Endothelial cell of umbilical vein (primary cell): ENCODE results near the gene FXYD4. TPM values are rescaled to one million over a fixed set of nuclear protein-coding genes. Genes with fewer than 3 reads are reported as not detected.

Experiments used
- BruUV-seq: library from RNA; stranded (reverse); fragments of 400-500 nt; replicated peaks from 2 replicates; lab custom pipeline; 2021; lab: Mats Ljungman, UMichigan
- CTCF ChIA-PET: fragments of 300-600, 350-600 bp; sonication (Branson Sonifier 250); formaldehyde crosslinking; loops from one replicate; lab custom pipeline; 2021; ENCODE audit warnings: antibody characterized with exemption, inconsistent platforms; lab: Charles Lee
- POLR2A ChIA-PET: fragments of 300-600, 350-600 bp; sonication (Branson Sonifier 250); formaldehyde crosslinking; loops from one replicate; lab custom pipeline; 2021; ENCODE audit warnings: antibody characterized with exemption, inconsistent platforms; lab: Charles Lee
- DNase-seq: peaks from one replicate; pipeline ENCODE4 v3.0.0-alpha.2; 2011; ENCODE audit warnings: low read depth, low spot score
- FAIRE-seq: peaks from 2 replicates; lab custom pipeline; 2011; peaks lifted over from hg19 to GRCh38; lab: Jason Lieb, UNC
- H2AFZ ChIP-seq: 2 replicates; pipeline ENCODE4 v1.6.0; 2012; ENCODE audit warnings: low read depth, low read length, control low read depth, inconsistent platforms
- H3K27ac ChIP-seq: 2 replicates; pipeline ENCODE4 v1.5.1; 2011; ENCODE audit warnings: low read depth, mild to moderate bottlenecking, control low read depth, low read length, moderate library complexity; ENCODE audit not compliant: insufficient read depth
- H3K27me3 ChIP-seq, 2 experiments: 2 replicates each; pipeline versions ENCODE4 v1.6.0 to v1.6.1; 2011; ENCODE audit warnings: low read length in 2 of 2, mixed read lengths in 1 of 2; ENCODE audit not compliant: control insufficient read depth in 2 of 2, insufficient read depth in 2 of 2
- H3K36me3 ChIP-seq, 2 experiments: 2 replicates in 1 of 2; 3 replicates in 1 of 2; pipeline ENCODE4 v1.5.1; 2011; ENCODE audit warnings: low read length in 2 of 2, mild to moderate bottlenecking in 1 of 2, moderate library complexity in 1 of 2; ENCODE audit not compliant: control insufficient read depth in 2 of 2, insufficient read depth in 2 of 2; ENCODE audit errors: extremely low read depth in 1 of 2
- H3K4me1 ChIP-seq: 3 replicates; pipeline ENCODE4 v1.5.1; 2011; ENCODE audit warnings: mild to moderate bottlenecking, low read length; ENCODE audit not compliant: control insufficient read depth, insufficient read depth; ENCODE audit errors: extremely low read depth
- H3K4me2 ChIP-seq: 2 replicates; pipeline ENCODE4 v1.6.1; 2011; ENCODE audit warnings: low read length, control low read depth, mixed read lengths; ENCODE audit not compliant: insufficient read depth
- H3K4me3 ChIP-seq, 3 experiments: fragments of 200-600 bp in 1 of 3; sonication (generic), shearing (Covaris generic) in 1 of 3; replicated peaks in 1 of 3; 2 replicates each; pipeline ENCODE4 v1.5.1; 2011 to 2016; ENCODE audit warnings: control low read depth in 3 of 3, low read length in 3 of 3, mild to moderate bottlenecking in 2 of 3, inconsistent platforms in 1 of 3, low read depth in 1 of 3, moderate library complexity in 1 of 3; ENCODE audit not compliant: insufficient read depth in 1 of 3
- H3K79me2 ChIP-seq: 2 replicates; pipeline ENCODE4 v1.6.0; 2012; ENCODE audit warnings: low read length, inconsistent platforms; ENCODE audit not compliant: control insufficient read depth, insufficient read depth
- H3K9ac ChIP-seq: replicated peaks from 2 replicates; pipeline ENCODE3; 2011; ENCODE audit warnings: low read length, control low read depth; ENCODE audit not compliant: insufficient read depth; ENCODE audit errors: extremely low read depth
- H3K9me1 ChIP-seq: replicated peaks from 3 replicates; pipeline ENCODE4 v1.6.0; 2011; ENCODE audit warnings: mild to moderate bottlenecking, low read length; ENCODE audit not compliant: control insufficient read depth, insufficient read depth; ENCODE audit errors: extremely low read depth
- H3K9me3 ChIP-seq: replicated peaks from 2 replicates; pipeline ENCODE4 v1.5.1; 2012; ENCODE audit warnings: low read length, inconsistent platforms; ENCODE audit not compliant: control insufficient read depth, insufficient read depth
- H4K20me1 ChIP-seq: replicated peaks from 2 replicates; pipeline ENCODE3; 2011; ENCODE audit warnings: mild to moderate bottlenecking, low read length; ENCODE audit not compliant: control insufficient read depth, insufficient read depth; ENCODE audit errors: extremely low read depth
- CTCF ChIP-seq, 2 donors: IDR thresholded peaks; 1 replicate in 1 of 2; 2 replicates in 1 of 2; pipeline ENCODE4 v1.5.1; 2011; ENCODE audit warnings: low read length in 2 of 2, mild to moderate bottlenecking in 2 of 2, moderate library complexity in 2 of 2, control low read depth in 1 of 2, inconsistent platforms in 1 of 2, low read depth in 1 of 2; ENCODE audit not compliant: insufficient read depth in 1 of 2; ENCODE audit errors: extremely low read depth in 1 of 2
- EZH2 ChIP-seq: IDR thresholded peaks from 2 replicates; pipeline ENCODE4 v1.6.1; 2012; ENCODE audit warnings: borderline replicate concordance, low read depth, mild to moderate bottlenecking, moderate library complexity, low read length, inconsistent platforms; ENCODE audit not compliant: severe bottlenecking
- FOS ChIP-seq: IDR thresholded peaks from 2 replicates; pipeline ENCODE4 v1.6.1; 2011; ENCODE audit warnings: mild to moderate bottlenecking, low read length, moderate library complexity, borderline replicate concordance; ENCODE audit not compliant: insufficient read depth
- GATA2 ChIP-seq: IDR thresholded peaks from 2 replicates; pipeline ENCODE4 v1.7.0; 2011; ENCODE audit warnings: low read depth, mild to moderate bottlenecking, moderate library complexity, mixed read lengths, low read length; ENCODE audit not compliant: insufficient read length, insufficient read depth
- JUN ChIP-seq: IDR thresholded peaks from 2 replicates; pipeline ENCODE4 v1.6.1; 2011; ENCODE audit warnings: borderline replicate concordance, low read depth; ENCODE audit not compliant: insufficient read length, insufficient read depth
- MAX ChIP-seq: IDR thresholded peaks from 2 replicates; pipeline ENCODE4 v1.6.1; 2011; ENCODE audit not compliant: insufficient read depth, insufficient read length
- MYC ChIP-seq: IDR thresholded peaks from one replicate; pipeline ENCODE4 v1.6.1; 2011; ENCODE audit warnings: mild to moderate bottlenecking, low read depth, low read length
- POLR2A ChIP-seq: IDR thresholded peaks from 2 replicates; pipeline ENCODE4 v1.6.1; 2012; ENCODE audit warnings: low read depth, mild to moderate bottlenecking, control low read depth, low read length
- POLR2AphosphoS5 ChIP-seq: IDR thresholded peaks from 2 replicates; pipeline ENCODE4 v1.6.1; 2012; ENCODE audit warnings: low read depth, mild to moderate bottlenecking, control low read depth, low read length, moderate library complexity; ENCODE audit not compliant: insufficient read depth
- dilution Hi-C: fragments of 300-500 bp; cut with MboI; formaldehyde crosslinking; loops from one replicate; pipeline ENCODE4 v1.15.0; 2019; ENCODE audit warnings: low sequenced_read_pairs; ENCODE audit not compliant: extremely low pct_ligation_motif_present
- intact Hi-C: fragments of 100-400 bp; cut with micrococcal nuclease; formaldehyde crosslinking; loops from one replicate; pipeline ENCODE4 v1.10.0; 2022
- polyA plus RNA-seq, 4 experiments: library from polyadenylated mRNA; depleted of rRNA in 3 of 4; stranded (reverse) in 3 of 4; unstranded in 1 of 4; fragments of >200 nt; gene quantifications; 2 replicates each; pipeline versions ENCODE4 v1.2.1 to v1.2.3, GENCODE V29; 2011 to 2012; ENCODE audit warnings: missing spikeins in 1 of 4
- total RNA-seq: library from RNA; stranded (reverse); gene quantifications from 2 replicates; pipeline ENCODE4 v1.2.3, GENCODE V29; 2021

FXYD4 gene
- total and polyA plus RNA-seq, 2 donors (not counting 3 experiments of a cell fraction or from before 2014, with no cell fraction given): not detected

GRCh38 chr10:43322769-43323168, 48.7 kb upstream of the FXYD4 start:
- CTCF ChIA-PET: interaction anchor here (1.0 kb wide), 1 partner anchor 25 kb away, joined by 3 read pairs; no protein-coding TSS in a partner anchor
- FAIRE-seq: peak; percentile 83

More at GRCh38 chr10:43322769-43323168, 48.7 kb upstream of the FXYD4 start:
- H3K4me3 ChIP-seq: no peak overlapping the region
- H3K4me1 ChIP-seq: peaks cover 2% of the 10 kb centered on the region
- no peaks in the 10 kb centered on the region for H3K9me3 ChIP-seq
- dilution Hi-C loops: no loop called here
- no peaks in the 10 kb centered on the region for H3K9me1 ChIP-seq
- no TSS peak for BruUV-seq
- H3K79me2 ChIP-seq: no peaks in the 10 kb centered on the region
- no peaks in the 10 kb centered on the region for H3K27me3 ChIP-seq
- H3K36me3 ChIP-seq: no peaks in the 10 kb centered on the region
- H3K9ac ChIP-seq: no peak overlapping the region
- TF ChIP-seq EZH2 (no peak), CTCF (IDR thresholded peaks at IDR 0.05; ENCODE audit: extremely low read depth in 1 of 2, insufficient read depth in 1 of 2, low read depth in 1 of 2, low read length in 2 of 2) (no peak), JUN (no peak), POLR2AphosphoS5 (no peak), POLR2A (no peak), MYC (no peak), MAX (no peak), GATA2 (no peak), FOS (no peak)
- POLR2A ChIA-PET: no interaction called here
- no peak overlapping the region for H3K27ac ChIP-seq
- intact Hi-C loops: no loop called here
- peak overlapping the region; percentile 28 for H3K4me2 ChIP-seq
- no peaks in the 10 kb centered on the region for H4K20me1 ChIP-seq
- peak; percentile 69 for DNase-seq
- H2AFZ ChIP-seq: peak overlapping the region; percentile 87
